Retinal pigment epithelial cell (primary cell): ENCODE measurements around the gene PPP1R1B.

Source experiments
- DNase-seq: peaks from one replicate; pipeline ENCODE4 v3.0.0-alpha.2; 2010; ENCODE audit warnings: low read depth
- H3K4me3 ChIP-seq: 2 replicates; pipeline ENCODE4 v1.5.1; 2011; ENCODE audit warnings: mild to moderate bottlenecking, low read length, control low read depth, moderate library complexity
- CTCF ChIP-seq: conservative IDR thresholded peaks from 2 replicates; pipeline ENCODE4 v1.5.1; 2011; ENCODE audit warnings: low read depth, low read length, control low read depth, inconsistent platforms

Gene PPP1R1B

GRCh38 chr17:39597372-39598046 lies 29.2 kb upstream of the PPP1R1B start:
- no peak for DNase-seq
- no peak overlapping the region for H3K4me3 ChIP-seq
- no peak for TF ChIP-seq CTCF

GRCh38 chr17:39598047-39598481 lies 28.7 kb upstream of the PPP1R1B start:
- DNase-seq = no peak
- no peak for TF ChIP-seq CTCF
- H3K4me3 ChIP-seq = no peak overlapping the region

GRCh38 chr17:39598630-39599003 lies 28.1 kb upstream of the PPP1R1B start:
- DNase-seq = no peak
- no peak for TF ChIP-seq CTCF
- no peak overlapping the region for H3K4me3 ChIP-seq

- H3K4me3 ChIP-seq = no peak overlapping the region
- no peak for TF ChIP-seq CTCF
- DNase-seq = no peak
These were observed 27.6 kb upstream of the PPP1R1B start for GRCh38 chr17:39599004-39599664.

GRCh38 chr17:39599665-39600231 lies 27.0 kb upstream of the PPP1R1B start:
- DNase-seq = no peak
- H3K4me3 ChIP-seq = no peak overlapping the region
- no peak for TF ChIP-seq CTCF

- no peak overlapping the region for H3K4me3 ChIP-seq
- no peak for DNase-seq
- no peak for TF ChIP-seq CTCF
These were observed 26.3 kb upstream of the PPP1R1B start for GRCh38 chr17:39600288-39600996.
